K562 (cell line): ENCODE measurements around the gene TMEM181. TPM values are rescaled to one million over a fixed set of nuclear protein-coding genes. Genes with fewer than 3 reads are reported as not detected.

Experiments used
- ATAC-seq: fragments of 200-7000 bp; cut with Tn5 transposase; 3 replicates; pipeline ENCODE4 v1.9.1; 2020; ENCODE audit warnings: moderate library complexity
- BruUV-seq: library from RNA; stranded (reverse); fragments of 400-500 nt; replicated peaks from 2 replicates; lab custom pipeline; 2021; lab: Mats Ljungman, UMichigan
- CTCF ChIA-PET: fragments of 300-600 bp; formaldehyde crosslinking; extraction: SDS; loops from one replicate; lab custom pipeline; 2021; ENCODE audit warnings: low intra/inter-chr PET ratio; lab: Yijun Ruan, JAX
- POLR2A ChIA-PET: fragments of 300-600, 350-650 bp; sonication (Branson Sonifier 250); formaldehyde crosslinking; extraction: SDS; loops from one replicate; lab custom pipeline; 2021; ENCODE audit warnings: antibody characterized with exemption, inconsistent platforms; lab: Yijun Ruan, JAX
- DNase-seq, 4 experiments: peaks; one replicate each; pipeline versions ENCODE4 v3.0.0 to v3.0.0-alpha.2; 2011 to 2018; ENCODE audit warnings: low spot score in 3 of 4, mixed read lengths in 3 of 4; ENCODE audit errors: extremely low read depth in 1 of 4
- FAIRE-seq: peaks from 2 replicates; lab custom pipeline; 2011; peaks lifted over from hg19 to GRCh38; lab: Jason Lieb, UNC
- H2AFZ ChIP-seq: 2 replicates; pipeline ENCODE4 v1.6.0; 2011; ENCODE audit warnings: low read depth, low read length, control low read depth, inconsistent platforms
- H3K27ac ChIP-seq: fragments of 200-600 bp; 3 replicates; pipeline ENCODE4 v1.8.0; 2011; ENCODE audit warnings: low read depth, mild to moderate bottlenecking, control low read depth, inconsistent platforms, low read length, moderate library complexity, mixed read lengths; ENCODE audit errors: extremely low read depth
- H3K27me3 ChIP-seq, 2 experiments: fragments of 300-600 bp in 1 of 2; 2 replicates in 1 of 2; 3 replicates in 1 of 2; pipeline versions ENCODE4 v1.6.0 to v1.8.0; 2011; ENCODE audit warnings: inconsistent platforms in 2 of 2, low read length in 2 of 2, mild to moderate bottlenecking in 1 of 2, mixed read lengths in 1 of 2, moderate library complexity in 1 of 2; ENCODE audit not compliant: control insufficient read depth in 2 of 2, insufficient read depth in 2 of 2
- H3K36me3 ChIP-seq: fragments of 300-600 bp; 3 replicates; pipeline ENCODE4 v1.8.0; 2011; ENCODE audit warnings: mild to moderate bottlenecking, low read length, inconsistent platforms; ENCODE audit not compliant: control insufficient read depth, insufficient read depth
- H3K4me1 ChIP-seq, 2 experiments: fragments of 200-600 bp in 1 of 2; replicated peaks in 1 of 2; 2 replicates in 1 of 2; 3 replicates in 1 of 2; pipeline versions ENCODE4 v1.5.1 to v1.8.0; 2011; ENCODE audit warnings: inconsistent platforms in 2 of 2, low read length in 2 of 2, mild to moderate bottlenecking in 1 of 2, mixed read lengths in 1 of 2, moderate library complexity in 1 of 2; ENCODE audit not compliant: control insufficient read depth in 2 of 2, insufficient read depth in 2 of 2
- H3K4me2 ChIP-seq: 2 replicates; pipeline ENCODE4 v1.6.1; 2011; ENCODE audit warnings: low read length, control low read depth, inconsistent platforms, mixed read lengths; ENCODE audit not compliant: insufficient read depth
- H3K4me3 ChIP-seq: fragments of 200-600 bp; sonication (generic), shearing (Covaris generic); 2 replicates; pipeline ENCODE4 v1.5.1; 2016; ENCODE audit warnings: control low read depth, inconsistent platforms
- H3K79me2 ChIP-seq: fragments of 200-600 bp; 3 replicates; pipeline ENCODE4 v1.8.0; 2011; ENCODE audit warnings: low read length, inconsistent platforms; ENCODE audit not compliant: control insufficient read depth, insufficient read depth
- H3K9ac ChIP-seq, 2 experiments: 2 replicates each; pipeline versions ENCODE4 v1.6.0 to v1.6.1; 2011; ENCODE audit warnings: low read depth in 2 of 2, low read length in 2 of 2, control low read depth in 1 of 2, inconsistent platforms in 1 of 2, mild to moderate bottlenecking in 1 of 2, mixed read lengths in 1 of 2; ENCODE audit not compliant: insufficient read depth in 1 of 2
- H3K9me1 ChIP-seq: one replicate; pipeline ENCODE4 v1.6.0; 2011; ENCODE audit warnings: inconsistent platforms, mild to moderate bottlenecking, low read length, moderate library complexity; ENCODE audit not compliant: control insufficient read depth, insufficient read depth
- H3K9me3 ChIP-seq: replicated peaks from 2 replicates; pipeline ENCODE4 v1.5.1; 2011; ENCODE audit warnings: low read depth, low read length, inconsistent platforms; ENCODE audit not compliant: control insufficient read depth, insufficient read depth
- H4K20me1 ChIP-seq: replicated peaks from 2 replicates; pipeline ENCODE4 v1.6.1; 2011; ENCODE audit warnings: low read length, inconsistent platforms, mixed read lengths; ENCODE audit not compliant: control insufficient read depth, insufficient read depth
- HINFP ChIP-seq: fragments of 450-650 bp; conservative IDR thresholded peaks from 2 replicates; pipeline ENCODE4 v1.6.1; 2016; ENCODE audit warnings: missing genetic modification characterization, low read depth, mild to moderate bottlenecking, control low read depth, missing compliant biosample characterization
- TRIM24 ChIP-seq, 2 experiments: fragments of 450-650 bp; IDR thresholded peaks; 2 replicates each; pipeline ENCODE4 v1.6.1; 2016
- WGBS: fragments of 100-300 bp; shearing (Covaris generic); methylation state at CpG from one replicate; pipeline ENCODE4 v1.1.6; 2016; ENCODE audit warnings: low coverage, mixed read lengths; ENCODE audit not compliant: insufficient coverage; ENCODE audit errors: missing lambda C conversion rate; 5-methylcytosine and 5-hydroxymethylcytosine counted together
- in situ Hi-C: fragments of 300-500 bp; cut with MboI; formaldehyde crosslinking; loops from 4 replicates; pipeline ENCODE4 v1.15.0; 2018; ENCODE audit warnings: inconsistent platforms, mixed read lengths
- intact Hi-C: fragments of 100-400 bp; cut with micrococcal nuclease; formaldehyde crosslinking; loops from 2 replicates; pipeline ENCODE4 v1.14.2; 2022
- polyA plus RNA-seq, 8 experiments: library from polyadenylated mRNA; depleted of rRNA in 4 of 8; stranded (reverse) in 5 of 8; unstranded in 3 of 8; fragments of >200 nt; fragmentation: Nextera tagmentation in 2 of 8; fragmentation: Illumina TruSeq in 1 of 8; extraction: Ambion mirVana in 2 of 8; extraction: Trizol in 1 of 8; gene quantifications; 2 replicates each; pipeline versions ENCODE4 v1.2.1 to v1.2.3, GENCODE V29; 2011 to 2014; ENCODE audit warnings: inconsistent platforms in 1 of 8, missing spikeins in 1 of 8
- total RNA-seq, 7 experiments: library from RNA; depleted of rRNA in 6 of 7; stranded (reverse); fragments of >200 nt in 6 of 7; fragmentation: Illumina TruSeq in 2 of 7; extraction: Trizol in 2 of 7; gene quantifications; 2 replicates each; pipeline versions ENCODE4 v1.2.1 to v1.2.3, GENCODE V29; 2011 to 2021; ENCODE audit warnings: low replicate concordance in 1 of 7
- TF ChIP-seq, protein P1 (sequence below): fragments of 450-650 bp; formaldehyde crosslinking; IDR thresholded peaks from 2 replicates; pipeline ENCODE4 v1.4.0; 2020; ENCODE audit warnings: mild to moderate bottlenecking

The TMEM181 gene
- total and polyA plus RNA-seq, 9 of the 15 experiments (the other 6 are each of a cell fraction or from before 2014, with no cell fraction given), result 5.6 to 27.2 (median 19.9) TPM

DNA sequence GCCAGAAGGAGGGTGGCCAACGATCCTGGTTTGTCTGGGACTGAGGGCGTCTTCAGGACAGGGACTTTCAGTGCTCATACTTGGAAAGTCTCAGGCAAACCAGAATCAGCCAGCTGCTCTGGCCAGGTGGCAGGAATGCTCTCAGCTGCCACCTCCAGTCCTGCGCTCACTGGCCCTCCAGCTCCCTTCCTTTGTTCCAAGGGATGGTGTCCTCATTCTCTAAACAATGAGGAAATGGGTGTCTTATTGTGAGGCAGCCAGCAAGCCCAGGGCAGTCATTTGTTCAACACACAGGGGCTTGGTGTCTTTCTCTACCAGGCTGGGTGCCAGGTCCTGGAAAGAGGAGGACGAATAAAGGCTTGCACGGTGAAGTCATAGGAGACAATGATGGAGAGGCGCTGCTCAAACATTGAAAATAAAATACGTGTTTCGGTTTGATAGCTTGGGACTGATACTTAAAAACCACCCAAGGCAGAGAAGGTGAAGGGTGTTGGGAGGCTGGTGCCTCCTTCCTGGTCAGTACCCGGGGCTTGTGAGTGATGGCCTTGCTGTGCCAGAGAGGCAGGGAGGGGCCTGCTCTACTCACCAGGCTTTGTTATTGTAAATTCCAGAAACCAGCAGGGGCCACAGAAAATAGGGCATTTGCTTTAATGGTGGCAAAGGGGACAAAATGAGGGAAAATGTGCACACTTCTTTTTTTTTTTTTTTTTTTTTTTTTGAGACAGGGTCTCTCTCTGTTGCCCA, 11.3 kb upstream of the TMEM181 start:
- intact Hi-C loops, result no loop called here
- no peaks in the 10 kb centered on the region for H3K9me1 ChIP-seq
- WGBS, result 51% methylated on average over 9 of the region's 9 CpGs
- no peaks in the 10 kb centered on the region for H3K79me2 ChIP-seq
- ATAC-seq, result no peak
- H3K4me2 ChIP-seq, result no peak overlapping the region
- no peak overlapping the region for H3K9ac ChIP-seq
- TF ChIP-seq, protein P1, sequence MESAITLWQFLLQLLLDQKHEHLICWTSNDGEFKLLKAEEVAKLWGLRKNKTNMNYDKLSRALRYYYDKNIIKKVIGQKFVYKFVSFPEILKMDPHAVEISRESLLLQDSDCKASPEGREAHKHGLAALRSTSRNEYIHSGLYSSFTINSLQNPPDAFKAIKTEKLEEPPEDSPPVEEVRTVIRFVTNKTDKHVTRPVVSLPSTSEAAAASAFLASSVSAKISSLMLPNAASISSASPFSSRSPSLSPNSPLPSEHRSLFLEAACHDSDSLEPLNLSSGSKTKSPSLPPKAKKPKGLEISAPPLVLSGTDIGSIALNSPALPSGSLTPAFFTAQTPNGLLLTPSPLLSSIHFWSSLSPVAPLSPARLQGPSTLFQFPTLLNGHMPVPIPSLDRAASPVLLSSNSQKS (CRISPR knock-in tag), result no peak
- TF ChIP-seq TRIM24 (IDR thresholded peaks at IDR 0.05) (no peak), HINFP (tag) (no peak)
- TF ChIP-seq, all 486 proteins: peak for 0
- FAIRE-seq, result no peak
- Histone ChIP-seq H3K9me3 (no peaks in the 10 kb centered on the region), H3K27me3 (peaks cover 20 to 25% of the 10 kb centered on the region in 2 experiments; a peak in 4 of 5 replicates), H4K20me1 (peaks cover under 1% of the 10 kb centered on the region; the same call in 1 of the 2 replicates), H3K36me3 (no peaks in the 10 kb centered on the region), H3K4me1 (peaks cover 13 to 14% of the 10 kb centered on the region in 2 experiments), H3K4me3 (no peak overlapping the region), H3K27ac (no peak overlapping the region), H2AFZ (no peak overlapping the region)
- DNase-seq, result no peak
- in situ Hi-C loops, result no loop called here
- POLR2A ChIA-PET, result interaction anchor here (0.6 to 1.6 kb wide), 3 partner anchors 9 to 41 kb away, joined by 3 to 6 read pairs (median 5); no protein-coding TSS in a partner anchor
- no TSS peak for BruUV-seq
- CTCF ChIA-PET, result interaction anchor here (0.6 kb wide), 1 partner anchor 14 kb away, joined by 3 read pairs; no protein-coding TSS in a partner anchor
